GM12878 (cell line): ENCODE measurements around the gene PLD5. TPM values are rescaled to one million over a fixed set of nuclear protein-coding genes. Genes with fewer than 3 reads are reported as not detected.

Experiments
- ATAC-seq: fragments of 200-7000 bp; cut with Tn5 transposase; 3 replicates; pipeline ENCODE4 v1.9.1; 2020; ENCODE audit warnings: mild to moderate bottlenecking, moderate library complexity
- BruUV-seq: library from RNA; stranded (reverse); fragments of 400-500 nt; replicated peaks from 2 replicates; lab custom pipeline; 2021; lab: Mats Ljungman, UMichigan
- CTCF ChIA-PET: fragments of 300-600 bp; sonication (Branson Sonifier 250); formaldehyde crosslinking; extraction: SDS; loops from one replicate; lab custom pipeline; 2021; ENCODE audit warnings: inconsistent platforms; lab: Yijun Ruan, JAX
- POLR2A ChIA-PET: fragments of 350-600 bp; formaldehyde crosslinking; extraction: SDS; loops from one replicate; lab custom pipeline; 2021; ENCODE audit warnings: inconsistent platforms; lab: Charles Lee
- RAD21 ChIA-PET: fragments of 300-600 bp; sonication (Branson Sonifier 250); formaldehyde crosslinking; loops from one replicate; lab custom pipeline; 2023; ENCODE audit warnings: antibody characterized with exemption; ENCODE audit not compliant: unreplicated experiment; lab: Charles Lee
- SMC1A ChIA-PET: fragments of 300-600 bp; sonication (Branson Sonifier 250); formaldehyde crosslinking; loops from one replicate; lab custom pipeline; 2023; ENCODE audit not compliant: unreplicated experiment, uncharacterized antibody; lab: Charles Lee
- DNase-seq: peaks from one replicate; pipeline ENCODE4 v3.0.0-alpha.2; 2011; ENCODE audit warnings: low read depth, low spot score
- FAIRE-seq: peaks from 3 replicates; lab custom pipeline; 2011; peaks lifted over from hg19 to GRCh38; lab: Jason Lieb, UNC
- H2AFZ ChIP-seq: 2 replicates; pipeline ENCODE4 v1.6.0; 2011; ENCODE audit warnings: low read depth, low read length, control low read depth; ENCODE audit not compliant: control insufficient read depth
- H3K27ac ChIP-seq: 2 replicates; pipeline ENCODE4 v1.5.1; 2011; ENCODE audit warnings: control low read depth; ENCODE audit not compliant: control insufficient read depth, insufficient read depth
- H3K27me3 ChIP-seq, 2 experiments: replicated peaks in 1 of 2; 2 replicates each; pipeline versions ENCODE4 v1.6.0 to v1.6.1; 2011; ENCODE audit warnings: low read length in 1 of 2; ENCODE audit not compliant: control insufficient read depth in 2 of 2, insufficient read depth in 2 of 2
- H3K36me3 ChIP-seq, 2 experiments: 2 replicates each; pipeline ENCODE4 v1.5.1; 2011; ENCODE audit warnings: low read length in 1 of 2; ENCODE audit not compliant: control insufficient read depth in 2 of 2, insufficient read depth in 2 of 2
- H3K4me1 ChIP-seq: 2 replicates; pipeline ENCODE4 v1.6.1; 2011; ENCODE audit warnings: mild to moderate bottlenecking, low read length, moderate library complexity, mixed read lengths; ENCODE audit not compliant: control insufficient read depth, insufficient read depth
- H3K4me2 ChIP-seq: 2 replicates; pipeline ENCODE4 v1.6.0; 2011; ENCODE audit warnings: control low read depth; ENCODE audit not compliant: control insufficient read depth, insufficient read depth
- H3K4me3 ChIP-seq: fragments of 200-600 bp; sonication (generic); 2 replicates; pipeline ENCODE4 v1.5.1; 2016
- H3K79me2 ChIP-seq: 2 replicates; pipeline ENCODE4 v1.6.0; 2011; ENCODE audit warnings: low read length; ENCODE audit not compliant: control insufficient read depth, insufficient read depth
- H3K9ac ChIP-seq: 2 replicates; pipeline ENCODE4 v1.8.0; 2011; ENCODE audit warnings: low read length, control low read depth, mixed read lengths; ENCODE audit not compliant: control insufficient read depth, insufficient read depth
- H3K9me3 ChIP-seq: replicated peaks from 3 replicates; pipeline ENCODE4 v1.5.1; 2011; ENCODE audit warnings: mild to moderate bottlenecking, low read length; ENCODE audit not compliant: control insufficient read depth, insufficient read depth
- H4K20me1 ChIP-seq: 2 replicates; pipeline ENCODE4 v1.6.0; 2011; ENCODE audit not compliant: control insufficient read depth, insufficient read depth
- BCLAF1 ChIP-seq: fragments of 450-650 bp; IDR thresholded peaks from 2 replicates; pipeline ENCODE4 v1.6.1; 2017; ENCODE audit warnings: antibody characterized with exemption, mild to moderate bottlenecking, moderate library complexity
- BRCA1 ChIP-seq: IDR thresholded peaks from 2 replicates; pipeline ENCODE4 v1.6.1; 2011; ENCODE audit warnings: low read depth, low read length, improper control_type of control experiment
- CBX3 ChIP-seq: fragments of 200-600 bp; sonication (generic); IDR thresholded peaks from 2 replicates; pipeline ENCODE4 v1.6.1; 2016; ENCODE audit warnings: low read depth, borderline replicate concordance
- E4F1 ChIP-seq: fragments of 450-650 bp; IDR thresholded peaks from 2 replicates; pipeline ENCODE4 v1.6.1; 2018; ENCODE audit warnings: borderline replicate concordance, mild to moderate bottlenecking; ENCODE audit not compliant: partially characterized antibody
- PAX5 ChIP-seq: IDR thresholded peaks from 2 replicates; pipeline ENCODE4 v1.6.1; 2011; ENCODE audit warnings: low read depth, low read length, borderline replicate concordance
- RBBP5 ChIP-seq: fragments of 200-600 bp; sonication (generic); conservative IDR thresholded peaks from 2 replicates; pipeline ENCODE4 v1.6.1; 2016
- REST ChIP-seq: IDR thresholded peaks from 2 replicates; pipeline ENCODE4 v1.6.1; 2012; ENCODE audit warnings: mild to moderate bottlenecking, low read depth, low read length
- SP1 ChIP-seq: IDR thresholded peaks from one replicate; pipeline ENCODE4 v1.6.1; 2011; ENCODE audit warnings: low read depth, low read length
- SUZ12 ChIP-seq: fragments of 200-600 bp; sonication (generic); IDR thresholded peaks from one replicate; pipeline ENCODE4 v1.6.1; 2018; ENCODE audit warnings: antibody characterized with exemption, mild to moderate bottlenecking; ENCODE audit not compliant: unreplicated experiment
- TCF7 ChIP-seq: IDR thresholded peaks from 2 replicates; pipeline ENCODE4 v1.6.1; 2014; ENCODE audit warnings: antibody characterized with exemption, borderline replicate concordance
- USF1 ChIP-seq: IDR thresholded peaks from 2 replicates; pipeline ENCODE4 v1.6.1; 2011; ENCODE audit warnings: borderline replicate concordance, low read depth, mild to moderate bottlenecking, moderate library complexity, mixed read lengths, low read length; ENCODE audit not compliant: insufficient read depth; ENCODE audit errors: extremely low read length
- USF2 ChIP-seq: IDR thresholded peaks from 2 replicates; pipeline ENCODE4 v1.6.1; 2011; ENCODE audit warnings: low read depth, low read length, improper control_type of control experiment, borderline replicate concordance
- ZNF24 ChIP-seq: fragments of 450-650 bp; IDR thresholded peaks from 2 replicates; pipeline ENCODE4 v1.6.1; 2017; ENCODE audit warnings: antibody characterized with exemption, mild to moderate bottlenecking
- ZNF622 ChIP-seq: fragments of 450-650 bp; IDR thresholded peaks from 2 replicates; pipeline ENCODE4 v1.6.1; 2017; ENCODE audit warnings: mild to moderate bottlenecking, inconsistent platforms
- WGBS: methylation state at CpG from one replicate; pipeline ENCODE4 v1.1.6; 2016; ENCODE audit warnings: low lambda C conversion rate; ENCODE audit not compliant: insufficient replicate concordance, insufficient coverage; ENCODE audit errors: missing lambda C conversion rate; 5-methylcytosine and 5-hydroxymethylcytosine counted together
- in situ Hi-C: fragments of 300-500 bp; cut with MboI; formaldehyde crosslinking; loops from 9 replicates; pipeline ENCODE4 v1.14.3; 2018; ENCODE audit warnings: mixed read lengths
- intact Hi-C: fragments of 100-400 bp; cut with micrococcal nuclease; formaldehyde crosslinking; loops from one replicate; pipeline ENCODE4 v1.14.2; 2022; ENCODE audit not compliant: unreplicated experiment
- polyA plus RNA-seq, 11 experiments: library from polyadenylated mRNA; depleted of rRNA in 4 of 11; unstranded in 6 of 11; stranded (reverse) in 5 of 11; fragments of >200 nt; fragmentation: Nextera tagmentation in 4 of 11; fragmentation: Illumina TruSeq in 1 of 11; extraction: Ambion mirVana in 4 of 11; extraction: Trizol in 1 of 11; gene quantifications; 1 replicate in 1 of 11; 2 replicates in 10 of 11; pipeline versions ENCODE4 v1.2.1 to v1.2.3, GENCODE V29; 2011 to 2016; ENCODE audit warnings: inconsistent platforms in 2 of 11, missing spikeins in 2 of 11, low read depth in 1 of 11
- total RNA-seq, 4 experiments: library from RNA; depleted of rRNA in 3 of 4; stranded (reverse); fragments of >200 nt in 3 of 4; fragmentation: Illumina TruSeq in 1 of 4; extraction: Trizol in 1 of 4; gene quantifications; 2 replicates each; pipeline versions ENCODE4 v1.2.1 to v1.2.3, GENCODE V29; 2013 to 2021

Gene PLD5
- total and polyA plus RNA-seq, 10 of the 15 experiments (the other 5 are each of a cell fraction or from before 2014, with no cell fraction given): not detected

- DNase-seq: no peak
- H2AFZ ChIP-seq: no peak overlapping the region
- no peaks in the 10 kb centered on the region for H3K36me3 ChIP-seq
- H3K4me3 ChIP-seq: no peak overlapping the region
- H3K4me2 ChIP-seq: no peak overlapping the region
- TF ChIP-seq RBBP5 (no peak), PAX5 (no peak), CBX3 (no peak), E4F1 (no peak), ZNF622 (no peak), SUZ12 (no peak), USF2 (no peak), BCLAF1 (no peak), BRCA1 (no peak), ZNF24 (no peak), USF1 (no peak), TCF7 (no peak), REST (no peak), SP1 (no peak)
- FAIRE-seq: no peak
- RAD21 ChIA-PET: no interaction called here
- no peaks in the 10 kb centered on the region for H3K4me1 ChIP-seq
- no TSS peak for BruUV-seq
- SMC1A ChIA-PET: interaction anchor here (0.6 to 1.1 kb wide), 3 partner anchors 17 to 585 kb away, joined by 3 to 4 read pairs (median 4); no protein-coding TSS in a partner anchor
- no peak overlapping the region for H3K9ac ChIP-seq
- WGBS: 5% methylated on average over 3 of the region's 3 CpGs
- POLR2A ChIA-PET: no interaction called here
- CTCF ChIA-PET: interaction anchor here (1.0 kb wide), 1 partner anchor 14 kb away, joined by 3 read pairs; no protein-coding TSS in a partner anchor
- in situ Hi-C loops (no loop called here), intact Hi-C loops (no loop called here)
- ATAC-seq: no peak
- H3K79me2 ChIP-seq: no peaks in the 10 kb centered on the region
- no peaks in the 10 kb centered on the region for H3K9me3 ChIP-seq
- no peaks in the 10 kb centered on the region for H3K27me3 ChIP-seq
- no peak overlapping the region for H3K27ac ChIP-seq
- H4K20me1 ChIP-seq: no peaks in the 10 kb centered on the region
Measured at GRCh38 chr1:242162140-242162539, 362.4 kb downstream of the PLD5 start.
